ENCODE results near the gene SMU1.
A peak's percentile ranks its signal among the peaks of the same experiment; 100 is the strongest.

Gene SMU1

GRCh38 chr9:33024966-33025571 is 51.4 kb downstream of the SMU1 start, which contains the start of gene DNAJA1:
Gene DNAJA1 (plus strand): TSS chr9:33025273. CDS start chr9:33026485, 1,212 bp downstream.
- DNase-seq (ENCODE audit: low read depth): peak; percentile 56
- TF ChIP-seq CTCF (conservative IDR thresholded peaks at IDR 0.05; ENCODE audit: low read depth, low read length): no peak
- H3K4me3 ChIP-seq (ENCODE audit: low read length): peak within 1 kb of the TSS; percentile 97

GRCh38 chr9:33024126-33024965 is 52.1 kb downstream of the SMU1 start:
- no peak for TF ChIP-seq CTCF (conservative IDR thresholded peaks at IDR 0.05; ENCODE audit: low read depth, low read length)
- H3K4me3 ChIP-seq (ENCODE audit: low read length): peak overlapping the region; percentile 97
- DNase-seq (ENCODE audit: low read depth): no peak

GRCh38 chr9:33023661-33024060 is 52.8 kb downstream of the SMU1 start:
- peak overlapping the region; percentile 97 for H3K4me3 ChIP-seq (ENCODE audit: low read length)
- TF ChIP-seq CTCF (conservative IDR thresholded peaks at IDR 0.05; ENCODE audit: low read depth, low read length): no peak

GRCh38 chr9:33022755-33023154 is 53.7 kb downstream of the SMU1 start:
- no peak for DNase-seq (ENCODE audit: low read depth)
- TF ChIP-seq CTCF (conservative IDR thresholded peaks at IDR 0.05; ENCODE audit: low read depth, low read length): no peak
- no peak overlapping the region for H3K4me3 ChIP-seq (ENCODE audit: low read length)

More at GRCh38 chr9:33023661-33024060, 52.8 kb downstream of the SMU1 start:
- DNase-seq (ENCODE audit: low read depth): no peak

- H3K4me3 ChIP-seq (ENCODE audit: low read length): no peak overlapping the region
- TF ChIP-seq CTCF (conservative IDR thresholded peaks at IDR 0.05; ENCODE audit: low read depth, low read length): no peak
- DNase-seq (ENCODE audit: low read depth): no peak
Observed at GRCh38 chr9:33022303-33022702, 54.2 kb downstream of the SMU1 start.

- no peak for TF ChIP-seq CTCF (conservative IDR thresholded peaks at IDR 0.05; ENCODE audit: low read depth, low read length)
- DNase-seq (ENCODE audit: low read depth): no peak
- no peak overlapping the region for H3K4me3 ChIP-seq (ENCODE audit: low read length)
Observed at GRCh38 chr9:33019797-33020196, 56.7 kb downstream of the SMU1 start.
